Measurements from ENCODE around the gene NF2.

The NF2 gene

DNA sequence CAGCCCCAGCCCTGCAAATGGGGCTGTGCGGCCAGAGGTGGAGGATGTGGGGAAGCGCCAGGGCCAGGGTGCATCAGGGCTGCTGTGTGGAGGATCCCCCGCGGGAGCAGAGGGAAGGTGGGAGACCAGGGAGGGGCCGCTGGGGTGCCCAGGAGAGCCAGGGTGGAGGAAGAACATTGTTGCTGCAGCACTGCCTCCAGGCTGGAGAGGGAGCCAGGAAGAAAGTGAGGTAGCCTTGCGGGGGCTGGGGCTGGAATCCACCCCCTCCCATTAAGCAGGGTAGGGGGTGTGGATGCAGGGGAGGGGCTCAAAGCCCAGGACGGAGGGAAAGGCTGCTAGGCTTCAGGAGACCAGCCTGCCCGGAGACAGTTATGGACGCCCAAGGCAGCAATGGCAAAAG, 131.4 kb downstream of the NF2 start:
- no peak overlapping the region for H3K27ac ChIP-seq
- TF ChIP-seq, protein P1, sequence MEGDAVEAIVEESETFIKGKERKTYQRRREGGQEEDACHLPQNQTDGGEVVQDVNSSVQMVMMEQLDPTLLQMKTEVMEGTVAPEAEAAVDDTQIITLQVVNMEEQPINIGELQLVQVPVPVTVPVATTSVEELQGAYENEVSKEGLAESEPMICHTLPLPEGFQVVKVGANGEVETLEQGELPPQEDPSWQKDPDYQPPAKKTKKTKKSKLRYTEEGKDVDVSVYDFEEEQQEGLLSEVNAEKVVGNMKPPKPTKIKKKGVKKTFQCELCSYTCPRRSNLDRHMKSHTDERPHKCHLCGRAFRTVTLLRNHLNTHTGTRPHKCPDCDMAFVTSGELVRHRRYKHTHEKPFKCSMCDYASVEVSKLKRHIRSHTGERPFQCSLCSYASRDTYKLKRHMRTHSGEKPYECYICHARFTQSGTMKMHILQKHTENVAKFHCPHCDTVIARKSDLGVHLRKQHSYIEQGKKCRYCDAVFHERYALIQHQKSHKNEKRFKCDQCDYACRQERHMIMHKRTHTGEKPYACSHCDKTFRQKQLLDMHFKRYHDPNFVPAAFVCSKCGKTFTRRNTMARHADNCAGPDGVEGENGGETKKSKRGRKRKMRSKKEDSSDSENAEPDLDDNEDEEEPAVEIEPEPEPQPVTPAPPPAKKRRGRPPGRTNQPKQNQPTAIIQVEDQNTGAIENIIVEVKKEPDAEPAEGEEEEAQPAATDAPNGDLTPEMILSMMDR (conservative IDR thresholded peaks at IDR 0.05): no peak

GRCh38 chr22:29735416-29735815, 132.0 kb downstream of the NF2 start:
- H3K27ac ChIP-seq: no peak overlapping the region
- TF ChIP-seq, protein P1 (conservative IDR thresholded peaks at IDR 0.05): no peak

- H3K27ac ChIP-seq: no peak overlapping the region
- TF ChIP-seq, protein P1 (conservative IDR thresholded peaks at IDR 0.05): no peak
These were observed 134.1 kb downstream of the NF2 start for GRCh38 chr22:29737251-29738117.

GRCh38 chr22:29738118-29738815, 134.8 kb downstream of the NF2 start:
- H3K27ac ChIP-seq: no peak overlapping the region
- TF ChIP-seq, protein P1 (conservative IDR thresholded peaks at IDR 0.05): no peak

DNA sequence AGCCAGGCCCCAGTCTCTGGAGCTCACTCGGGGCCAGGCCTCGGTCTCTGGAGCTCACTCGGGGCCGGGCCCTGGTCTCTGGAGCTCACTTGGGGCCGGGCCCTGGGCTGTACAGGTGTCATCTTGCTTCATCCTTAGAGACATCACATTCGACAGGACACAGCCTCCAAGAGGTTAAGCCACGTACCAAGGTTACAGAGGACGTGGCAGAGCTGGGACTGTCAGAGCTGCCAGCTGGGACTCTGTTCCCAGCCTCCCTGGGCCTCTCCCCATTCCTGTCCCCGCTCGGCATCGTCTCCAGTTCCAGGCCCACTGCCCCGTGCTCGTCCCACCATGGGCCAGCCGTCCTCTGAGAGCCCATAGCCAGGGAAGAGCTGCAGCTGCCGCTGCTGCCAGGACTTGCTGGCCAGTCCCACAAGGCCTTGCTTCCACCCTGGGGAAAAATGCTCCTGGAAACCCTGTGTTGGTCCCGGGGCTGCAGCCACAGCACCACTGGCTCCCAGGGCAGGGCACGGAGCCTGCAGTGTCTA, 136.0 kb downstream of the NF2 start:
- no peak overlapping the region for H3K27ac ChIP-seq
- TF ChIP-seq, protein P1 (conservative IDR thresholded peaks at IDR 0.05): no peak

GRCh38 chr22:29740216-29740615, 136.8 kb downstream of the NF2 start:
- TF ChIP-seq, protein P1 (conservative IDR thresholded peaks at IDR 0.05): no peak
- H3K27ac ChIP-seq: no peak overlapping the region

DNA sequence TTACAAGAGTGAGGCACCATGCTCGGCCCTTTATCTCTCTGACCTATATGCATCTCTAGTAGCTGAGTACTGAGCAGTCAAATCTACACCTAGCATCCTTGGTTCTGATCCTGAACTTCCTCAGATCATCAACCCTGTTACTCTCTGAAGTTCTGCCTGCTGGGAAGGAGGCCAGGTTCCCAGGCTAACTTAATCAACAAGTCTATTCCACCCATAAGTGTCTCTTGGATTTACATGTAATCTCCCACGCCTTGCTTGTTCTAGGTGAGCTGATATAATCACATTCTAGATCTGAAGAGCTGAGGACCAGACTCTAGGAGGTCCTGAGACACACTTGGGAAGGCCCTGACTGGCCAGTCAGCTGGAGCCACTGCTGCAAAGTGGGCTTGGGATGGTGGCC, 138.5 kb downstream of the NF2 start:
- no peak overlapping the region for H3K27ac ChIP-seq
- TF ChIP-seq, protein P1 (conservative IDR thresholded peaks at IDR 0.05): no peak

Data from VCaP (cell line).